IMR-90 (cell line): ENCODE results near the gene ZNF467.

Experiments used
- CEBPB ChIP-seq: IDR thresholded peaks from 2 replicates; pipeline ENCODE4 v1.6.1; 2012; ENCODE audit warnings: low read depth, low read length, improper control_type of control experiment
- CTCF ChIP-seq: conservative IDR thresholded peaks from 2 replicates; pipeline ENCODE4 v1.5.1; 2012; ENCODE audit warnings: mild to moderate bottlenecking, low read depth, low read length, improper control_type of control experiment
- ELK1 ChIP-seq: fragments of 150-350 bp; IDR thresholded peaks from 2 replicates; pipeline ENCODE4 v1.6.1; 2016; ENCODE audit warnings: low read depth, mild to moderate bottlenecking, low read length, moderate library complexity, borderline replicate concordance
- MXI1 ChIP-seq: IDR thresholded peaks from 2 replicates; pipeline ENCODE4 v1.6.1; 2012; ENCODE audit warnings: low read depth, mild to moderate bottlenecking, low read length, moderate library complexity, borderline replicate concordance
- POLR2A ChIP-seq: IDR thresholded peaks from 2 replicates; pipeline ENCODE4 v1.6.1; 2012; ENCODE audit warnings: mild to moderate bottlenecking, low read depth, low read length
- RCOR1 ChIP-seq: IDR thresholded peaks from 2 replicates; pipeline ENCODE4 v1.6.1; 2012; ENCODE audit warnings: mild to moderate bottlenecking, low read length, improper control_type of control experiment; ENCODE audit not compliant: insufficient replicate concordance

- TF ChIP-seq CTCF, result no peak
- TF ChIP-seq POLR2A, result no peak
- TF ChIP-seq CEBPB, result no peak
- TF ChIP-seq MXI1, result no peak
- no peak for TF ChIP-seq RCOR1
- no peak for TF ChIP-seq ELK1
These were observed 49.1 kb upstream of the ZNF467 start for GRCh38 chr7:149822353-149822943.
